ENCODE results near the gene F12.

The F12 gene

DNA sequence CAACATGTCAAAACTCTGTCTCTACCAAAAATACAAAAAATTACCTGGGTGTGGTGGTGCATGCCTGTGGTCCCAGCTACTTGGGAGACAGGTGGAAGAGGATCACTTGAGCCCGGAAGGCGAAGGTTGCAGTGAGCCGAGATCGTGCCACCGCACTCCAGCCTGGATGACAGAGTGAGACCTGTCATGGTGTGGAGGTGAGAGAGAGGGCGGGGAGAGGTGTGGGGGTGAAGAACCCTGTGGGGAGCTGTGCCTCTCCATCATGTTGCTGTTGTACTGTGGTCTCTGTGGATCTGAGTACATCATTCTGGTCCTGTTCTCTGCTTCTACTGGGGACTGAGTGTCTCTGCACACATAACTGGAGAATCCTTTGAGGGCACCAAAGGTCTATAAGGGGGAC, 36.5 kb downstream of the F12 start:
- peaks cover 16% of the 10 kb centered on the region for H3K27me3 Mint-ChIP-seq (ENCODE audit: low read depth, poor library complexity)
- DNase-seq: no peak
- H3K36me3 Mint-ChIP-seq (ENCODE audit: low read depth): no peaks in the 10 kb centered on the region
- TF ChIP-seq, protein P1, sequence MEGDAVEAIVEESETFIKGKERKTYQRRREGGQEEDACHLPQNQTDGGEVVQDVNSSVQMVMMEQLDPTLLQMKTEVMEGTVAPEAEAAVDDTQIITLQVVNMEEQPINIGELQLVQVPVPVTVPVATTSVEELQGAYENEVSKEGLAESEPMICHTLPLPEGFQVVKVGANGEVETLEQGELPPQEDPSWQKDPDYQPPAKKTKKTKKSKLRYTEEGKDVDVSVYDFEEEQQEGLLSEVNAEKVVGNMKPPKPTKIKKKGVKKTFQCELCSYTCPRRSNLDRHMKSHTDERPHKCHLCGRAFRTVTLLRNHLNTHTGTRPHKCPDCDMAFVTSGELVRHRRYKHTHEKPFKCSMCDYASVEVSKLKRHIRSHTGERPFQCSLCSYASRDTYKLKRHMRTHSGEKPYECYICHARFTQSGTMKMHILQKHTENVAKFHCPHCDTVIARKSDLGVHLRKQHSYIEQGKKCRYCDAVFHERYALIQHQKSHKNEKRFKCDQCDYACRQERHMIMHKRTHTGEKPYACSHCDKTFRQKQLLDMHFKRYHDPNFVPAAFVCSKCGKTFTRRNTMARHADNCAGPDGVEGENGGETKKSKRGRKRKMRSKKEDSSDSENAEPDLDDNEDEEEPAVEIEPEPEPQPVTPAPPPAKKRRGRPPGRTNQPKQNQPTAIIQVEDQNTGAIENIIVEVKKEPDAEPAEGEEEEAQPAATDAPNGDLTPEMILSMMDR (IDR thresholded peaks at IDR 0.05): no peak
- no peak overlapping the region for H3K4me3 Mint-ChIP-seq
- H3K27ac Mint-ChIP-seq: no peak overlapping the region
- no peaks in the 10 kb centered on the region for H3K9me3 Mint-ChIP-seq
- H3K4me1 Mint-ChIP-seq: peaks cover 33% of the 10 kb centered on the region

DNA sequence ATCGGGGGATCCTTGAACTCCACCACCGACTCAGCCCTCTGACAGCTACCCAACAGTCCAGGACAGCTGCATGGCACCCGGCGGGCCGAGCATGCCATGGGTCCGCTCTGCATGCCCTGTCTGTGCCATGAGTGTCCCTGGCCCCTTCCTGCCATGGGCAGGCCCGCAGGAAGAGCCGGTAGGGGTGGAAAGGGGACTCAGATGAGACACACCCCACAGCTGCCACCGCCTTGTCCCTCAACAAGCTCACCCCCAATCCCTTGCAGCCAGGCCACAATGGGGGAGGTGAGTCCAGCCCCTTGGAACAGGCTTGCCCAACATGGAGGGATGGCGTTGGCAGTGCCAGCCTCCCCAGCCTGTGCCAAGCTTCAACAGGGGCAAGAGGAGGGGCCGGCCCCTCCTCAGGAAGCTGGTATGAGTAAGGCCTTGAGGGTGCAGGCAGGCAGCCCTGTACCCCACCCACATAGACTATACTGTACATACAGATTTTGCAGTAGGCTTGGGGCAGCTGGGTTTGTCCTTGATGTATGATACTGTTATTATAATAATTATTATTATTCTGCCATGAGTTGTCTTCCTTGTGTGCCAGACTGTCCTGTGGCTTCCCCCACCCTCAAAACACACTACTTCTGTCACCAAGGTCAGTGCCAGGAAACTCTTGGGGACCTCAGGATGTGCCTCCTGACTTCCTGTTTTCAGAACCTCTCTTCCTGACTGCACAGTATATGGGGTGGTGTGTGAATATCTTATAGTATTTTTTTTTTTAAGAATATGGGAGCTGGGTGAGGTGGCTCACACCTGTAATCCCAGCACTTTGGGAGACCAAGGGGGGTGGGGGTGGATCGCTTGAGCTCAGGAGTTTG, 37.1 kb downstream of the F12 start:
- H3K27ac Mint-ChIP-seq: no peak overlapping the region
- H3K4me1 Mint-ChIP-seq: peaks cover 33% of the 10 kb centered on the region
- DNase-seq: no peak
- H3K27me3 Mint-ChIP-seq (ENCODE audit: low read depth, poor library complexity): peaks cover 15% of the 10 kb centered on the region
- TF ChIP-seq, protein P1 (IDR thresholded peaks at IDR 0.05): no peak
- no peaks in the 10 kb centered on the region for H3K9me3 Mint-ChIP-seq
- H3K4me3 Mint-ChIP-seq: peak overlapping the region; percentile 61
- no peaks in the 10 kb centered on the region for H3K36me3 Mint-ChIP-seq (ENCODE audit: low read depth)

DNA sequence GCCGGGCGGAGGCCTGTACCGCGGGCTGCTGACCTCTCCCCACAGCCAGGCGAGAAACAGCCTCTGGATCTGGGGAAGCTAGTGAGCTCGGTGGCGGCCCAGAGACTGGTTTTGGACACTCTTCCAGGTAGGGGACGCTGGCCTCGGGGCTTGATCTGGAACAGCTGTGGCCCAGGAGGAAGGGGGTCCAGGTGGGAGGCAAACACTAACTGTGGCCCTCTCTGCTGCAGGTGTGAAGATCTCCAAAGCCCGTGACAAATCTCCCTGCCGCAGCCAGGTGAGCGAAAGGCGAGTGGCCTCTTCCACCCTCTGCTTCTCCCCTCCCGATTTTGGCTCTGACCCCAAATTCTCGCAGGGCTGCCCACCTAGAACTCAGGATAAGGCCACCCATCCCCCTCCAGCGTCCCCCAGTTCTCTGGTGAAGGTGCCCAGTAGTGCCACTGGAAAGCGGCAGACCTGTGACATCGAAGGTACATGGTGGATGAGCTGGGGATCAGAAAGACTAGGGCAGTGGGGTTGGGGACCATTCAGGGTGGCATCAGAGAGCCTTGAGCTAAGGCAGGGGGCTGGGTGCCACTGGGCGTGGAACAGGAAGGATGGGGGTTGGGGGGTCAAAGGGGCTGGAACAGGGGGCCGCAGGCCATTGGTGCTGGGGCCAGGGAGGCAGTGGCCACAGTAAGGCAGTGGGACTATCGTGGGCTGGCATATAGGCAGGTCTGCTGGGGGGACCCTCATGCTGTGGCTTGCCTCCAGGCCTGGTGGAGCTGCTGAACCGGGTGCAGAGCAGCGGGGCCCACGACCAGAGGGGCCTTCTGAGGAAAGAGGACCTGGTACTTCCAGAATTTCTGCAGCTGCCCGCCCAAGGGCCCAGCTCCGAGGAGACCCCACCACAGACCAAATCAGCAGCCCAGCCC, 38.0 kb downstream of the F12 start:
- no peaks in the 10 kb centered on the region for H3K9me3 Mint-ChIP-seq
- H3K36me3 Mint-ChIP-seq (ENCODE audit: low read depth): no peaks in the 10 kb centered on the region
- TF ChIP-seq, protein P1 (IDR thresholded peaks at IDR 0.05): no peak
- H3K27ac Mint-ChIP-seq: no peak overlapping the region
- H3K4me1 Mint-ChIP-seq: peaks cover 39% of the 10 kb centered on the region
- peaks cover 17% of the 10 kb centered on the region for H3K27me3 Mint-ChIP-seq (ENCODE audit: low read depth, poor library complexity)
- DNase-seq: no peak
- H3K4me3 Mint-ChIP-seq: peak overlapping the region; percentile 81

DNA sequence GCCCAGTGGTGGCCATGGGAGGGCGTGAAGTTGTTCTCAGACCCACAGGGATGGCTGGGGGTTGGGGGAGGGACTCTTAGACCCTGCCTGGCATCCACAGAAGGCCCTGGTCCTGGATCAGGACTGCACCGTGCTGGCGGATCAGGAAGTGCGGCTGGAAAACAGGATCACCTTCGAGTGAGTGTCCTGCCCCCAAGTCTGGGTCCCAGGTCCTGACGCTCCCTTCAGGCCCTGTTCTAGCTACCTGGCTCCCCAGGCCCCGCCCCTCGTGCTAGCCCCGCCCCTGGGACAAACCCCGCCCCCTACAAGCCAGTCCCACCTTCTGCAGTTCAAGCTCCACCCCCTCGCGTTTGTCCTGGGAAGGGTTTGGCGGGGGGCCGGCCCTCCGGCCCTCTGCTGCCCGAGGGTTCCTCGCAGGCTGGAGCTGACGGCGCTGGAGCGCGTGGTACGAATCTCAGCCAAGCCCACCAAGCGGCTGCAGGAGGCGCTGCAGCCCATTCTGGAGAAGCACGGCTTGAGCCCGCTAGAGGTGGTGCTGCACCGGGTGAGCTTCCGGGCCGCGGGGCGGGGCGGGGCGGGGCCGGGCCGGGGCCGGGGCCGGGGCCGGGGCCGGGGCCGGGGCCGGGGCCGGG, 38.8 kb downstream of the F12 start:
- Mint-ChIP-seq H3K9me3 (no peaks in the 10 kb centered on the region), H3K27me3 (ENCODE audit: low read depth, poor library complexity) (peaks cover 17% of the 10 kb centered on the region), H3K4me3 (peak overlapping the region; percentile 81), H3K36me3 (ENCODE audit: low read depth) (no peaks in the 10 kb centered on the region), H3K27ac (no peak overlapping the region), H3K4me1 (peaks cover 43% of the 10 kb centered on the region)
- TF ChIP-seq, protein P1 (IDR thresholded peaks at IDR 0.05): peak; percentile 44
- DNase-seq: peak; percentile 94

DNA sequence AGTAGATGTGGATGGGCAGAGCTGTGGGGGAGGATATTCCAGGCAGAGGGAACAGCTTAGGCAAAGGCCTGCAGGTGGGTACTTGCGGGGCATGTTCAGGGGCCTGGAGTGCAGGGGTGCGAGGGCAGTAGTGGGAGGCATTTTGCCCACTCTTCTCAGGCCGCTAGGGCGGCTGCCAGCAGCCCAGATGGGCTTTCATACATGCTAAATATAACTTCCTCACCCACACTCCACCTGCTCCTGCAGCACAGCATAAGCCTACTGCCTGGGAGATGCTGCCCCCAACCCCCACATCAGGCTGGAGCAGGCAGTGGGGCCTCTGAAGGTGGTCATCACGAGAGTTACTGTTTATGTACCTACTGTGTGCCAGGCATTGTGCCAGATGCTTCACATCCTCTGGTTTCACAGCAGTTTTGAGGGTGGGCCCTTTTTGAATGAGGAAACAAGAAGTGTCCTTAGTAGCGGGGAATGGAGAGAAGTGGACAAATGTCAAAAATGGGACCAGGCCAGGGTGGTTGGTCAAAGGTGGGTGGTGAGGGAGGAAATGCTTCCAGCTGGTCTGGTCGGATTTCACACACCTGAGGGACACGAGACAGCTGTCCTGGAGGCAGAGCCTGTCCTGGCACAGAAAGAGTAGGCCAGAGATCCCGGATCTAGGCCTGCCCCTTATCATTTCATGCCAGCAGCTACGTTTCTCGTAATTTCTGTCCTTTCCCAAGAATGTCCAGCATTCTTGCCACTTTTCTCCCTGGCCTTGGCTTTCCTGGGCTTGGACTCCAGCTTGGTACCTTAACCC, 39.5 kb downstream of the F12 start:
- Mint-ChIP-seq H3K36me3 (ENCODE audit: low read depth) (no peaks in the 10 kb centered on the region), H3K4me3 (peak overlapping the region; percentile 51), H3K27me3 (ENCODE audit: low read depth, poor library complexity) (peaks cover 17% of the 10 kb centered on the region), H3K27ac (no peak overlapping the region), H3K4me1 (peaks cover 45% of the 10 kb centered on the region), H3K9me3 (no peaks in the 10 kb centered on the region)
- TF ChIP-seq, protein P1 (IDR thresholded peaks at IDR 0.05): no peak
- no peak for DNase-seq

Measured in nephron progenitor cell (in vitro differentiated cells).